HUES6 (cell line): ENCODE data around the gene TMPRSS13.

ENCODE experiments used
- H3K27ac ChIP-seq: 2 replicates; pipeline ENCODE4 v1.7.0; 2013; ENCODE audit warnings: low read depth, mild to moderate bottlenecking, low read length, inconsistent platforms
- H3K27me3 ChIP-seq: 2 replicates; pipeline ENCODE4 v1.6.1; 2013; ENCODE audit warnings: low read length; ENCODE audit not compliant: control insufficient read depth, insufficient read depth
- H3K36me3 ChIP-seq: 2 replicates; pipeline ENCODE4 v1.6.1; 2013; ENCODE audit warnings: low read length; ENCODE audit not compliant: control insufficient read depth, insufficient read depth
- H3K4me1 ChIP-seq: 2 replicates; pipeline ENCODE4 v1.6.1; 2013; ENCODE audit warnings: low read length; ENCODE audit not compliant: control insufficient read depth, insufficient read depth
- H3K4me3 ChIP-seq: 2 replicates; pipeline ENCODE4 v1.5.1; 2013; ENCODE audit warnings: low read depth, low read length
- H3K9ac ChIP-seq: one replicate; pipeline ENCODE4 v1.6.1; 2013; ENCODE audit warnings: mild to moderate bottlenecking, low read length
- H3K9me3 ChIP-seq: 2 replicates; pipeline ENCODE4 v1.6.1; 2013; ENCODE audit warnings: low read depth, low read length; ENCODE audit not compliant: control insufficient read depth, insufficient read depth

Gene TMPRSS13

DNA sequence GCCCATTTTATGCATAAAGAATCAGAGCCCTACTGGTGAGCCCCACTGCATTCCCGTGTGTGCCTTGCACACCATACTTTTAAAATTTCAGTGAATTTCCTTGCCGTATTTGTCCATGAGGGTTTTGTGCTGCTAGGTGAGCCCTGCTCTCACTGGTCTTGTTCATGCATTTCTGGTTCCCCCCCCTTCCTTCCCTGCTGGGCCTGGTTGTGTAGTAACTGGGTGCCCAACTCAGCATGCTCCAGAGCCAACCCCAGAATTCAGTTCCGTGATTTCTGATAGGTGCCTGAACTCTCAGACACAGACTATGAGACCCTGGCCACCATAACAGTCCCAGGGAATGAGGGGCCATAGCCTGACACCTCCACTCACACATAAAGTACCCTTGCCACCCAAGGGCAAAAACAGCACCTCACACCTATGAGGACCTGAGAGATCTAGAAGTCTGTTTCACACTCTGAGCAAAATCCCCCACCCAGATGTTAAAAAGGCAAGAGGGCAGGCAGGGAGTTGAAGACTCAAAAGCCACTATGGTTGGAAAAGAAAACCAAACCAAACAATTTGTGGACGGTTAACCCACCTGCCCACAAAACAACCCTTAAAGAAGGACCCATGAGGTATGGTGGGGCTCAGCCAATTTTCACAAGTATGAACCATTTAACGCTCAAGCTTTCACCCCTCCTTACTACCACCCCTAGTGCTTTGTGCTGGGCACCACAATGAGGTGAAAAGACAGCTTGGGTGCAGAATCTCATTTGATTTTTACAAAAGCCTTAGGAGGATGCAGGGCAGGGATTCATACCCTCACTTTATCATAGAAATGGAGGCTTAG lies 40.2 kb upstream of the TMPRSS13 start:
- Histone ChIP-seq H3K27ac (no peak overlapping the region), H3K9me3 (no peaks in the 10 kb centered on the region), H3K27me3 (0 out of 2 replicates have a peak, but pooled peaks cover 5% of the 10 kb centered on the region), H3K4me1 (no peaks in the 10 kb centered on the region), H3K36me3 (no peaks in the 10 kb centered on the region), H3K9ac (no peak overlapping the region), H3K4me3 (no peak overlapping the region)

DNA sequence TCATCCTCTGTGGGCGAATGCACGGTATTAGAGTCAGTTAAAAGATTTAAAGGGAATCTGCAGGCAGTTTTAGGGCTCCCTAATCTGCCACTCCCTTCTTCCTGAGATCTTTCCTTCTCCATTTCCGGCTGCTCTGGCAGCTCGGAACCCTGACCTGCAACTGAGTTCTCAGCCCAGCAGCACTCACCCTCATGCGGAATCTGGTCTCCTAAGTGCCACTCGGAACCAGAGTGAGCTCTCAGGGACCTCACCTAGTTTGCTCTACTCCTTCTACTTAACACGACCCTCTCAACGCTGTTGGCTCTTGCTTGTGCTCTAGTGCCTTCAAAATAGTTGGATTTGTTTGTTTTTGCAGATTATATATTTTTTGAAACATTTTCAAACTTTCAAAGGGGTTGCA lies 37.7 kb upstream of the TMPRSS13 start:
- H3K27me3 ChIP-seq: no peaks in the 10 kb centered on the region
- no peak overlapping the region for H3K27ac ChIP-seq
- no peak overlapping the region for H3K9ac ChIP-seq
- H3K9me3 ChIP-seq: no peaks in the 10 kb centered on the region
- H3K4me3 ChIP-seq: no peak overlapping the region
- H3K4me1 ChIP-seq: peaks cover under 1% of the 10 kb centered on the region; the same call in 1 of the 2 replicates
- H3K36me3 ChIP-seq: no peaks in the 10 kb centered on the region

DNA sequence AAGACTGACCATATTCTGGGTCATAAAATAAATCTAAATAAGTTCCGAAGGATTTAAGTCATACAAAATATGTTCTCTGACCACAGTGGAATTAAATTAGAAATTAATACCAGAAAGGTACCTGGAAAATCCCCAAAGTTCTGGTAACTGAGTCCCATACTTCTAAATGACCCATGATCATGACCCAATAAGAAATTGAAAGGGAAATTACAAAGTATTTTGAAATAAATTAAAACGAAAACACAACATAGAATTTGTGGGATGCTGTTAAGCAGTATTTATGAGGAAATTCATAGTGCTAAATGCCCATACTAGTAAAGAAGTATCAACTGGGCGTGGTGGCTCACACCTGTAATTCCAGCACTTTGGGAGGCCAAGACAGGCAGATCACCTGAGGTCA lies 33.6 kb upstream of the TMPRSS13 start:
- Histone ChIP-seq H3K4me3 (no peak overlapping the region), H3K36me3 (no peaks in the 10 kb centered on the region), H3K9ac (no peak overlapping the region), H3K9me3 (no peaks in the 10 kb centered on the region), H3K27ac (no peak overlapping the region), H3K27me3 (no peaks in the 10 kb centered on the region), H3K4me1 (peaks cover 3% of the 10 kb centered on the region; the same call in 1 of the 2 replicates)

DNA sequence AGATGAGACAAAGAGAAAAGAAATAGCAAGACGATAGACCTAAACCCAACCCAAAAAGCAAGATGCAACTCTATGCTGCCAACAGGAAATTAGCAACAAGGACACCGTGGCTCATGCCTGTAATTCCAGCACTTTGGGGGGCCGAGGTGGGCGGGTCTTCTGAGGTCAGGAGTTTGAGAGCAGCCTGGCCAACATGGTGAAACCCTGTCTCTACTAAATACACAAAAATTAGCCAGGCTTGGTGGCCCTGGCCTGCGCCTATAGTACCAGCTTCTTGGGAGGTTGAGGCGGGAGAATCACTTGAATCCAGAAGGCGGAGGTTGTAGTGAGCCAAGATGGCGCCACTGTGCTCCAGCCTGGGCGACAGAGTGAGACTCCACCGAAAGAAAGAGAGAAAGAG lies 32.7 kb upstream of the TMPRSS13 start:
- no peaks in the 10 kb centered on the region for H3K27me3 ChIP-seq
- H3K4me1 ChIP-seq: peaks cover 3% of the 10 kb centered on the region; the same call in 1 of the 2 replicates
- H3K9me3 ChIP-seq: no peaks in the 10 kb centered on the region
- no peak overlapping the region for H3K4me3 ChIP-seq
- H3K36me3 ChIP-seq: no peaks in the 10 kb centered on the region
- no peak overlapping the region for H3K27ac ChIP-seq
- no peak overlapping the region for H3K9ac ChIP-seq

DNA sequence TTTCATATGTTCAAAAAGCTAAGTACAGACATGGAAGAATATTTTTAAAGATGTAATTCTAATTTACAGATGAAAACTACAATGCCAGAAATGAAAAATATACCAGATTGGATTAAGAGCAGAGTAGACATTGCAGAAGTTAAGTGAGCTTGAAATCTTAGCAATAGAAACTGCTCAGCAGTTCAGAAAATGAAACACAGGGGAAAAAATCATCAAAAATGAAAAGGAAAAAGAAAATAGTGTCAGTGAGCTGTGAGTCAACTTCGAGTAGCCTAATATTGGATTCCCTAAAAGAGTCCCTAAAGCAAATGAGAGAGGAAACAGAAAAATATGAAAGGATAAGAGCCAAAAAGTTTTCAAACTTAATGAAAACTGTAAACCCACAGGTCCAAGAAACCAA lies 31.2 kb upstream of the TMPRSS13 start:
- H3K9me3 ChIP-seq: no peaks in the 10 kb centered on the region
- H3K36me3 ChIP-seq: no peaks in the 10 kb centered on the region
- H3K27me3 ChIP-seq: no peaks in the 10 kb centered on the region
- peaks cover 3% of the 10 kb centered on the region; the same call in 1 of the 2 replicates for H3K4me1 ChIP-seq
- H3K9ac ChIP-seq: no peak overlapping the region
- no peak overlapping the region for H3K27ac ChIP-seq
- no peak overlapping the region for H3K4me3 ChIP-seq

DNA sequence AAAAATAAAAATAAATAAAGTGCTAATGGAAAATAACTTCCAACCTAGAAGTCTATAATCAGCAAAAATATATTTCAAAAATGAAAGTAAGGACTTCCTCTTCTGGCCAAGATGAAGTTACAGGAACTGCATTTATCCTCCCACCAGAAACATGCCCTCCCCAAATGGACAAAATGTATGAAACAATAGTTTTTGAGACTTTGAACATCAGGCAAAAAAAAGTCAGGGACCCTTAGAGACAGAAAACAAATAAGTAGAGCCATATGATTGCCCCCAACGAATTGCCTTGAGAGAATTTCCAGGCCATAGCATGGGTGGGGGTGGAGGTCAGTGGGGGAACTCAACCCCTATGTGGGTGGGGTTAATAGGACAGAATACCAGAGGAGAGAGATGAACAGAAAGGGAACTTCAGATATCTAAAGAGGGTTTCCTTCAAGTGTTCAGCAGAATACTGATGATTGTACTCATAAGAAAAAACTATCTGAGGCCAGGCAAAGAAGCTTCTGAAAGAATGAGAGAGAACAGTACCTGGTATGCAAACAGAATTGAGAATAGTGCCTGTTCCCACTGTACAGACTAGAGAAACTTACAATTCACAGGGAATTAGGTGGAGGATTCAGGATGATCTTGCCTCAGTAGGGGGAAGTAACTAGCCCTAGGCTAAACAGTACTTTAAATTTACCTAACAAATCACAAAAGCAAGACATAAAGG lies 30.4 kb upstream of the TMPRSS13 start:
- Histone ChIP-seq H3K27me3 (no peaks in the 10 kb centered on the region), H3K9ac (no peak overlapping the region), H3K9me3 (no peaks in the 10 kb centered on the region), H3K4me3 (no peak overlapping the region), H3K4me1 (peaks cover 3% of the 10 kb centered on the region; the same call in 1 of the 2 replicates), H3K27ac (no peak overlapping the region), H3K36me3 (no peaks in the 10 kb centered on the region)

DNA sequence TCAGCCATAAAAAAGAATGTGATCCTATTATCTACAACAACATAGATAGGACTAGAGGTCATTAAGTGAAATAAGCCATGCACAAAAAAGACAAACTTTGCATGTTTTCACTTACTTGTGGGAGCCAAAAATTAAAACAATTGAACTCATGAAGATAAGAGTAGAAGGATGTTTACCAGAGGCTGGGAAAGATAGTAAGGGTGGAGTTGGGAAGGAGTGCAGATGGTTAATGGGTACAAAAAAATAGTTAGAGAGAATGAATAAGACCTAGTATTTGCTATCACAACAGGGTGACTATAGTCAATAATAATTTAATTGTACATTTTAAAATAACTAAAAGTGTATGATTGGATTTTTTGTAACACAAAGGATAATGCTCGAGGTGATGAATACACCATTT lies 29.7 kb upstream of the TMPRSS13 start:
- no peaks in the 10 kb centered on the region for H3K36me3 ChIP-seq
- H3K9ac ChIP-seq: no peak overlapping the region
- H3K27me3 ChIP-seq: no peaks in the 10 kb centered on the region
- H3K4me3 ChIP-seq: no peak overlapping the region
- H3K4me1 ChIP-seq: peaks cover 3% of the 10 kb centered on the region; the same call in 1 of the 2 replicates
- H3K9me3 ChIP-seq: no peaks in the 10 kb centered on the region
- no peak overlapping the region for H3K27ac ChIP-seq

DNA sequence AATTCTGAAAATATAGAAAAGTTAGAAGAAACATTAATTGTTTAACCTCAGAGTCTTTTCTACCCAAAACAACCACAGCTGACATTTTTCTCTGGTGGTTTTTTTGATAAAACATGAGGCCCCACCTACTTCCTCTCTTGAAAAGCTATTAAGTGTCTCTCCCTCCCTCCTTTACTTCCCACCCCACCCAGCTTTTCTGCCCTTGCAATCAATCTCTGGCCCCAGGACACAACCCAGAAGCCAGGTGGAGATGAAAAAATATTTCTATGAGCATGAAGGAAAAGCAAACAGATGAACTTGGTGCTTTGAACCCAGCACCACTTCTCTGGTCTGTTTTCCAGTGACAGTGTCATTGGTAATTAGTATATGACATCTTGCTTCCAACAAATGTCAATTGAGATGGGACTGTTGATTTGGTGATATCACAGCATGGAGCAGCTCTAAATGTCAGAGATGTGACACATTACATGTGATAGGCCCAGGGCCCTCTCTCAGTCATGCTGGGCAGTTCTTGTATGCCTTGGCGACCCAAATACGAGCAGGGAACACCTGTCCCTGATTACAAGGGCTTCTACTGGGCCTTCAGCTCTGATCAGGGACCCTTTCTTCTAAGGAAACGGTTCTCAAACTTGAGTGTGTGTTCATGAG lies 23.9 kb upstream of the TMPRSS13 start:
- H3K4me1 ChIP-seq: no peaks in the 10 kb centered on the region
- no peak overlapping the region for H3K27ac ChIP-seq
- H3K36me3 ChIP-seq: no peaks in the 10 kb centered on the region
- H3K4me3 ChIP-seq: no peak overlapping the region
- H3K9ac ChIP-seq: no peak overlapping the region
- H3K27me3 ChIP-seq: no peaks in the 10 kb centered on the region
- H3K9me3 ChIP-seq: no peaks in the 10 kb centered on the region

DNA sequence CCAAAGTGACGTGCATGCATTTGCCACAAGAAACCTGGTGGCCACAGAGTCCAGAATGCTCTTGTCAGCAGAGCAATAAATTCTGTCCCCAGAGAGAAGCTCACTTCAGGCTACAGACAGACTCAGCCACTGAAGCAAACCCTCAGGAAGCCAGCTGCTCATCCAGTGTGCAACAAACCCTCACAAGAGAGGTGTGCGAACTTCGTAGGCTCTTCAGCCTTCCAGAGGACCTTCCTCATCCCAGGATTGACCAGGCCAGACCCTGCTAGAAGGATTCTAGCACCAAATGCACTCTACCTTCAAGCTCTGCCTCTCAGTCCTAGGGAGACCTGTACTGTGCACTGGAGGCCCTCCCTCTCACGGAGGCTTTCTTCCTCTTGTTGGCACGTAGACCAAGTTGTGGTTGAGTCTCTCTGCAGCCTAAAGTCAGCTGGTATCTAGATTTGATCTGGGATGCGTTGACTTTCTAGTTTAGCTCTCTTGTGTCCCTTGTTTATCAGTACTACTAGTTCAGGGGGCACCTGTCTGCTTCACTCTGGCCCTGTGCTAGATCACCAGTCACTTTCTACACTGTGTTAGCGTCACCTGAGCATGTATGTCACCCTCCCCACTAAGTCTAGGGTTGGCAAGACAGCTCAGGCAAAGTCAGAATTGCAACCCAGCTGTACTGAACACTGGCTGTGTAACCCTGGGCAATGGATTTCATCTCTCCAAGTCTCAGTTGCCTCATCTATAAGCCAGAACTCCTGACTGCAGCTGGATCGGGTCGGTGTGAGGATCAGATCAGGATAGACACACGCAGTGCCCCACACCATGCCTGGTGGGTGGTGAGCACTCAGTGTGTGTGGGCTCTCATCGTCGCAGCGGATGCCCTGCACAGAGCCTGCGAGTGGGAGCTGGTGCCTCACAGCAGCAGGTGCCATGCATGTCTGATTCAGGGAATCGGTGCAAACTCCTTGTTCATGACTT lies 22.1 kb upstream of the TMPRSS13 start:
- Histone ChIP-seq H3K27me3 (no peaks in the 10 kb centered on the region), H3K36me3 (no peaks in the 10 kb centered on the region), H3K9ac (no peak overlapping the region), H3K4me1 (peaks cover 4% of the 10 kb centered on the region; the same call in 1 of the 2 replicates), H3K4me3 (no peak overlapping the region), H3K27ac (no peak overlapping the region), H3K9me3 (no peaks in the 10 kb centered on the region)

DNA sequence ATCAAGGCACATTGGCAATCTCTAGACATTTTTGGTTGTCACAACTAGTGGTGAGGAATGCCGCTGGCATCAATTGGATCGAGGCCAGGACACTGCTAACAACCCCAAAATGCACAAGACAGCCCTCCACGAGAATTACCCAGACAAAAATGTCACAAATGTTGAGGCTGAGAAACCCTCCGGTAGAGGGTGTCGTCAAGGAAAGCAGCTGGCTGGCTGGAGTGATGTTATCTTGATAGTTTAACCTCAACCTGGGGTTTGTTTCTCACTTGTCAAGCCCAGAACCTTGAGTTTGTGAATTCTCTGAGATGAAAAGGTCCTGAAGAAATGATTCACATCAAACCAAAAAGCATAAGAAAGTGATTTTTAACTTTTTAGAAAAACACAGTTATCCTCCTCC lies 21.1 kb upstream of the TMPRSS13 start:
- Histone ChIP-seq H3K36me3 (no peaks in the 10 kb centered on the region), H3K4me3 (no peak overlapping the region), H3K9me3 (no peaks in the 10 kb centered on the region), H3K27me3 (no peaks in the 10 kb centered on the region), H3K4me1 (peaks cover 4% of the 10 kb centered on the region; the same call in 1 of the 2 replicates), H3K9ac (no peak overlapping the region), H3K27ac (no peak overlapping the region)
